GM23338 (cell line): ENCODE measurements around the gene ASB8. TPM values are rescaled to one million over a fixed set of nuclear protein-coding genes. Genes with fewer than 3 reads are reported as not detected.

ENCODE experiments used
- JUNB ChIP-seq: IDR thresholded peaks from one replicate; pipeline ENCODE4 v1.6.1; 2016; ENCODE audit warnings: antibody characterized with exemption; ENCODE audit not compliant: unreplicated experiment
- STAT1 ChIP-seq: IDR thresholded peaks from one replicate; pipeline ENCODE4 v1.6.1; 2016; ENCODE audit warnings: antibody characterized with exemption; ENCODE audit not compliant: unreplicated experiment
- polyA plus RNA-seq: library from polyadenylated mRNA; unstranded; fragments of >200 nt; fragmentation: Nextera tagmentation; extraction: Ambion mirVana; gene quantifications from 2 replicates; pipeline ENCODE4 v1.2.1, GENCODE V29; 2016
- total RNA-seq: library from RNA; depleted of rRNA; stranded (reverse); fragments of >200 nt; shearing (Covaris generic); gene quantifications from 2 replicates; pipeline ENCODE4 v1.2.3, GENCODE V29; 2014
- TF ChIP-seq, protein P1 (sequence below): fragments of 250-450 bp; sonication (Bioruptor Pico); IDR thresholded peaks from 2 replicates; pipeline ENCODE4 v1.5.0; 2020; ENCODE audit warnings: mild to moderate bottlenecking, moderate library complexity
- TF ChIP-seq, protein P2 (sequence below): IDR thresholded peaks from one replicate; pipeline ENCODE4 v1.6.1; 2018; ENCODE audit warnings: antibody characterized with exemption; ENCODE audit not compliant: unreplicated experiment

Gene ASB8
- total and polyA plus RNA-seq, 2 experiments from 2014 or later, result 5.4 to 8.4 TPM

DNA sequence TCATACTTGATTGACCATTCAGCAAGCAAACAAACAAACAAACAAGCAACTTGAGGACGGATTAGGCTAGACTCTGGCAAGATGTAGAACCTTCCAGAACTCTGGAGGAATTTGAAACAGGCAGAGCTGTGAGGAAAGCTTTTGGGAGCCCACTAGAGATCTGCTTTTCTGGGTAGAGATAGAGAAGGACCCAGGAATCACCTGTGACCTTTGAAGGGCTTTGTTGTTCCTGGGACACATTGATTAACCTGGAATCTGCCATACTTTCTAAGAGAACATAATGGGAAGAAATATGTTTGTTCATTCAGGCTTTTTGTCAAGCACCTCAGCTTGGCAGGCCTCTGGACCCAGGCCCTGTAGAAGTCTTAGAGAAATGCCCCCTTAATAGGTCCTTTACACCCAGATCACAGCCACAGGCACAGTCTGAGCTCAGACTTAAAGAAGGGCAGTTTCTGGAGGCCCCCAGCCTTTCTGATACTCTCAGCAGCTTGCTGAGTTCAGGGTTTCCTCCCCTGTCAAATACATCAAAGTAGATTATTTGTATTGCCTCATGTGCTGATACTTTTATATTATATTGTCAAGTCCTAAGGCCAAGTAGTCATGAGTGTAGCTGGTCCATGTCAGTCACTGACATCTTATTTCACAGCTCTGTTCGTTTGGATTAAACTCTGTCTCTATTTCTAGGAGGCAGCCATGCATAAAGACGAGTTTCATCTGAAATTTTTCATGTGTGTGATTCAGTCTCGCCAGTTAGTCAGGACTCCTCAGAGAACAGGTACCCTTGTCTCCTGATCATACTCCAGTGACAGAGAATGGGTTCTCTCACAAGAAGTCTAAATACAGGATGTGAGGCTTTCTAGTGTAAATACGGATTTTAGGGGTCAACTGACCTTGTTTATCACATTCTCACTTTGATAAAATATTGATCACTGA, 50.4 kb downstream of the ASB8 start (continued):
- TF ChIP-seq, protein P1, sequence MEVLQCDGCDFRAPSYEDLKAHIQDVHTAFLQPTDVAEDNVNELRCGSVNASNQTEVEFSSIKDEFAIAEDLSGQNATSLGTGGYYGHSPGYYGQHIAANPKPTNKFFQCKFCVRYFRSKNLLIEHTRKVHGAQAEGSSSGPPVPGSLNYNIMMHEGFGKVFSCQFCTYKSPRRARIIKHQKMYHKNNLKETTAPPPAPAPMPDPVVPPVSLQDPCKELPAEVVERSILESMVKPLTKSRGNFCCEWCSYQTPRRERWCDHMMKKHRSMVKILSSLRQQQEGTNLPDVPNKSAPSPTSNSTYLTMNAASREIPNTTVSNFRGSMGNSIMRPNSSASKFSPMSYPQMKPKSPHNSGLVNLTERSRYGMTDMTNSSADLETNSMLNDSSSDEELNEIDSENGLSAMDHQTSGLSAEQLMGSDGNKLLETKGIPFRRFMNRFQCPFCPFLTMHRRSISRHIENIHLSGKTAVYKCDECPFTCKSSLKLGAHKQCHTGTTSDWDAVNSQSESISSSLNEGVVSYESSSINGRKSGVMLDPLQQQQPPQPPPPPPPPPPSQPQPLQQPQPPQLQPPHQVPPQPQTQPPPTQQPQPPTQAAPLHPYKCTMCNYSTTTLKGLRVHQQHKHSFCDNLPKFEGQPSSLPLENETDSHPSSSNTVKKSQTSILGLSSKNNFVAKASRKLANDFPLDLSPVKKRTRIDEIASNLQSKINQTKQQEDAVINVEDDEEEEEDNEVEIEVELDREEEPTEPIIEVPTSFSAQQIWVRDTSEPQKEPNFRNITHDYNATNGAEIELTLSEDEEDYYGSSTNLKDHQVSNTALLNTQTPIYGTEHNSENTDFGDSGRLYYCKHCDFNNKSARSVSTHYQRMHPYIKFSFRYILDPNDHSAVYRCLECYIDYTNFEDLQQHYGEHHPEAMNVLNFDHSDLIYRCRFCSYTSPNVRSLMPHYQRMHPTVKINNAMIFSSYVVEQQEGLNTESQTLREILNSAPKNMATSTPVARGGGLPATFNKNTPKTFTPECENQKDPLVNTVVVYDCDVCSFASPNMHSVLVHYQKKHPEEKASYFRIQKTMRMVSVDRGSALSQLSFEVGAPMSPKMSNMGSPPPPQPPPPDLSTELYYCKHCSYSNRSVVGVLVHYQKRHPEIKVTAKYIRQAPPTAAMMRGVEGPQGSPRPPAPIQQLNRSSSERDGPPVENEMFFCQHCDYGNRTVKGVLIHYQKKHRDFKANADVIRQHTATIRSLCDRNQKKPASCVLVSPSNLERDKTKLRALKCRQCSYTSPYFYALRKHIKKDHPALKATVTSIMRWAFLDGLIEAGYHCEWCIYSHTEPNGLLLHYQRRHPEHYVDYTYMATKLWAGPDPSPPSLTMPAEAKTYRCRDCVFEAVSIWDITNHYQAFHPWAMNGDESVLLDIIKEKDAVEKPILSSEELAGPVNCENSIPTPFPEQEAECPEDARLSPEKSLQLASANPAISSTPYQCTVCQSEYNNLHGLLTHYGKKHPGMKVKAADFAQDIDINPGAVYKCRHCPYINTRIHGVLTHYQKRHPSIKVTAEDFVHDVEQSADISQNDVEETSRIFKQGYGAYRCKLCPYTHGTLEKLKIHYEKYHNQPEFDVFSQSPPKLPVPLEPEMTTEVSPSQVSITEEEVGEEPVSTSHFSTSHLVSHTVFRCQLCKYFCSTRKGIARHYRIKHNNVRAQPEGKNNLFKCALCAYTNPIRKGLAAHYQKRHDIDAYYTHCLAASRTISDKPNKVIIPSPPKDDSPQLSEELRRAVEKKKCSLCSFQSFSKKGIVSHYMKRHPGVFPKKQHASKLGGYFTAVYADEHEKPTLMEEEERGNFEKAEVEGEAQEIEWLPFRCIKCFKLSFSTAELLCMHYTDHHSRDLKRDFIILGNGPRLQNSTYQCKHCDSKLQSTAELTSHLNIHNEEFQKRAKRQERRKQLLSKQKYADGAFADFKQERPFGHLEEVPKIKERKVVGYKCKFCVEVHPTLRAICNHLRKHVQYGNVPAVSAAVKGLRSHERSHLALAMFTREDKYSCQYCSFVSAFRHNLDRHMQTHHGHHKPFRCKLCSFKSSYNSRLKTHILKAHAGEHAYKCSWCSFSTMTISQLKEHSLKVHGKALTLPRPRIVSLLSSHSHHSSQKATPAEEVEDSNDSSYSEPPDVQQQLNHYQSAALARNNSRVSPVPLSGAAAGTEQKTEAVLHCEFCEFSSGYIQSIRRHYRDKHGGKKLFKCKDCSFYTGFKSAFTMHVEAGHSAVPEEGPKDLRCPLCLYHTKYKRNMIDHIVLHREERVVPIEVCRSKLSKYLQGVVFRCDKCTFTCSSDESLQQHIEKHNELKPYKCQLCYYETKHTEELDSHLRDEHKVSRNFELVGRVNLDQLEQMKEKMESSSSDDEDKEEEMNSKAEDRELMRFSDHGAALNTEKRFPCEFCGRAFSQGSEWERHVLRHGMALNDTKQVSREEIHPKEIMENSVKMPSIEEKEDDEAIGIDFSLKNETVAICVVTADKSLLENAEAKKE (CRISPR knock-in tag), result no peak
- no peak for TF ChIP-seq JUNB
- TF ChIP-seq STAT1, result no peak
- TF ChIP-seq, protein P2, sequence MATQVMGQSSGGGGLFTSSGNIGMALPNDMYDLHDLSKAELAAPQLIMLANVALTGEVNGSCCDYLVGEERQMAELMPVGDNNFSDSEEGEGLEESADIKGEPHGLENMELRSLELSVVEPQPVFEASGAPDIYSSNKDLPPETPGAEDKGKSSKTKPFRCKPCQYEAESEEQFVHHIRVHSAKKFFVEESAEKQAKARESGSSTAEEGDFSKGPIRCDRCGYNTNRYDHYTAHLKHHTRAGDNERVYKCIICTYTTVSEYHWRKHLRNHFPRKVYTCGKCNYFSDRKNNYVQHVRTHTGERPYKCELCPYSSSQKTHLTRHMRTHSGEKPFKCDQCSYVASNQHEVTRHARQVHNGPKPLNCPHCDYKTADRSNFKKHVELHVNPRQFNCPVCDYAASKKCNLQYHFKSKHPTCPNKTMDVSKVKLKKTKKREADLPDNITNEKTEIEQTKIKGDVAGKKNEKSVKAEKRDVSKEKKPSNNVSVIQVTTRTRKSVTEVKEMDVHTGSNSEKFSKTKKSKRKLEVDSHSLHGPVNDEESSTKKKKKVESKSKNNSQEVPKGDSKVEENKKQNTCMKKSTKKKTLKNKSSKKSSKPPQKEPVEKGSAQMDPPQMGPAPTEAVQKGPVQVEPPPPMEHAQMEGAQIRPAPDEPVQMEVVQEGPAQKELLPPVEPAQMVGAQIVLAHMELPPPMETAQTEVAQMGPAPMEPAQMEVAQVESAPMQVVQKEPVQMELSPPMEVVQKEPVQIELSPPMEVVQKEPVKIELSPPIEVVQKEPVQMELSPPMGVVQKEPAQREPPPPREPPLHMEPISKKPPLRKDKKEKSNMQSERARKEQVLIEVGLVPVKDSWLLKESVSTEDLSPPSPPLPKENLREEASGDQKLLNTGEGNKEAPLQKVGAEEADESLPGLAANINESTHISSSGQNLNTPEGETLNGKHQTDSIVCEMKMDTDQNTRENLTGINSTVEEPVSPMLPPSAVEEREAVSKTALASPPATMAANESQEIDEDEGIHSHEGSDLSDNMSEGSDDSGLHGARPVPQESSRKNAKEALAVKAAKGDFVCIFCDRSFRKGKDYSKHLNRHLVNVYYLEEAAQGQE, result no peak
